DND-41 (cell line): ENCODE data around the gene MYOM1.

Experiments used
- ATAC-seq: fragments of 200-7000 bp; cut with Tn5 transposase; 3 replicates; pipeline ENCODE4 v1.9.1; 2021; ENCODE audit warnings: low read depth; ENCODE audit not compliant: insufficient read depth
- DNase-seq: peaks from one replicate; pipeline ENCODE4 v3.0.0-alpha.2; 2020
- H2AFZ ChIP-seq: 2 replicates; pipeline ENCODE4 v1.6.0; 2012; ENCODE audit warnings: low read depth, low read length
- H3K27ac ChIP-seq: 2 replicates; pipeline ENCODE4 v1.5.1; 2012; ENCODE audit warnings: low read length, inconsistent platforms
- H3K27me3 ChIP-seq: fragments of 200-600 bp; sonication (generic); 2 replicates; pipeline ENCODE4 v1.6.0; 2012; ENCODE audit warnings: low read length, mild to moderate bottlenecking, inconsistent platforms; ENCODE audit not compliant: insufficient read depth, poor library complexity
- H3K36me3 ChIP-seq: 2 replicates; pipeline ENCODE4 v1.5.1; 2012; ENCODE audit warnings: low read length, inconsistent platforms; ENCODE audit not compliant: insufficient read depth
- H3K4me1 ChIP-seq: 2 replicates; pipeline ENCODE4 v1.5.1; 2012; ENCODE audit warnings: mild to moderate bottlenecking, low read length; ENCODE audit not compliant: insufficient read depth
- H3K4me2 ChIP-seq: 2 replicates; pipeline ENCODE4 v1.6.0; 2012; ENCODE audit warnings: mild to moderate bottlenecking, moderate library complexity, low read length, inconsistent platforms; ENCODE audit not compliant: insufficient read depth
- H3K4me3 ChIP-seq, 2 experiments: fragments of 200-600 bp in 1 of 2; shearing (Covaris generic) in 1 of 2; 2 replicates each; pipeline ENCODE4 v1.5.1; 2012 to 2016; ENCODE audit warnings: inconsistent platforms in 2 of 2, low read length in 2 of 2, mild to moderate bottlenecking in 2 of 2, low read depth in 1 of 2, moderate library complexity in 1 of 2
- H3K79me2 ChIP-seq: 2 replicates; pipeline ENCODE4 v1.6.0; 2012; ENCODE audit warnings: low read length, inconsistent platforms; ENCODE audit not compliant: insufficient read depth
- H3K9ac ChIP-seq: 2 replicates; pipeline ENCODE4 v1.6.0; 2012; ENCODE audit warnings: low read depth, mild to moderate bottlenecking, inconsistent platforms, low read length, moderate library complexity
- H3K9me3 ChIP-seq: 2 replicates; pipeline ENCODE4 v1.5.1; 2012; ENCODE audit warnings: low read length, moderate library complexity, mild to moderate bottlenecking, inconsistent platforms; ENCODE audit not compliant: insufficient read depth, severe bottlenecking
- H4K20me1 ChIP-seq: 2 replicates; pipeline ENCODE4 v1.6.0; 2012; ENCODE audit warnings: low read length; ENCODE audit not compliant: insufficient read depth
- EZH2 ChIP-seq: IDR thresholded peaks from 3 replicates; pipeline ENCODE4 v1.6.1; 2012; ENCODE audit warnings: borderline replicate concordance, low read depth, mild to moderate bottlenecking, moderate library complexity, low read length, inconsistent platforms; ENCODE audit not compliant: severe bottlenecking
- TF ChIP-seq, protein P1 (sequence below): IDR thresholded peaks from 2 replicates; pipeline ENCODE4 v1.5.1; 2012; ENCODE audit warnings: borderline replicate concordance, low read length, moderate library complexity, mild to moderate bottlenecking; ENCODE audit not compliant: poor library complexity, severe bottlenecking; ENCODE audit errors: extremely low read depth

Gene MYOM1

DNA sequence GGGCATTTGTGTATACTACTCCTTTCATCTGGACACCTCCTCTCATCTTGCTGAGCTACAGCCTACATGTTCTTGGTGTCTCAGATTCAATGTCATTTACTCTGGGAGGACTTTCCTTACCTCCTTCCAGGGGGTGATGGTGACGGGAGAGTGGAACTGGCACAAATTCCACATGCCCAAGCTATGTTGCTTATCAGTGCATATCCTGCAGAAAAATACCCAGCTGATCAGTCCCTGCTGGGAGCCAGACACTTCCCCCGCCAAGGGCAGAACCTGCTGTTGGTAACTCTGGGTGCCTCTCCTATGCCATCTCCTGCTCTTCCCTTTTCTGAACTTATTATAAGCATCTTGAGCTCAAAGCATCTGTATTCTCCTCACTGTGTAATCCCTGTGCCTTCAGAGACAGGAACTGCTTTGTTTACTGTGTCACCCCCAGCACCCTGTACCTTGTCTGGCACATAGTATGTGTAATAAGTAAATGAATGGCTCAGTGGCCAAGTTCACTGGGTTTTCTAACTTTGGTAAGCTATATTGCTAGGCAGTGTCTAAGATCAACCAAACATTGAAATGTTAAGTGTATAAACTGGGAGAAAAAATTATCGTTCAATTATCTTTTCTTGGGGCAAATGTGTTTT, 119.2 kb downstream of the MYOM1 start:
- H3K9me3 ChIP-seq = no peaks in the 10 kb centered on the region
- H3K27ac ChIP-seq = no peak overlapping the region
- no peaks in the 10 kb centered on the region for H3K36me3 ChIP-seq
- no peak overlapping the region for H2AFZ ChIP-seq
- H3K4me2 ChIP-seq = no peak overlapping the region
- H3K4me1 ChIP-seq = peaks cover 18% of the 10 kb centered on the region
- DNase-seq (no peak), ATAC-seq (no peak)
- H3K27me3 ChIP-seq = no peaks in the 10 kb centered on the region
- H3K4me3 ChIP-seq = no peak overlapping the region
- H3K9ac ChIP-seq = no peak overlapping the region
- TF ChIP-seq, protein P1, sequence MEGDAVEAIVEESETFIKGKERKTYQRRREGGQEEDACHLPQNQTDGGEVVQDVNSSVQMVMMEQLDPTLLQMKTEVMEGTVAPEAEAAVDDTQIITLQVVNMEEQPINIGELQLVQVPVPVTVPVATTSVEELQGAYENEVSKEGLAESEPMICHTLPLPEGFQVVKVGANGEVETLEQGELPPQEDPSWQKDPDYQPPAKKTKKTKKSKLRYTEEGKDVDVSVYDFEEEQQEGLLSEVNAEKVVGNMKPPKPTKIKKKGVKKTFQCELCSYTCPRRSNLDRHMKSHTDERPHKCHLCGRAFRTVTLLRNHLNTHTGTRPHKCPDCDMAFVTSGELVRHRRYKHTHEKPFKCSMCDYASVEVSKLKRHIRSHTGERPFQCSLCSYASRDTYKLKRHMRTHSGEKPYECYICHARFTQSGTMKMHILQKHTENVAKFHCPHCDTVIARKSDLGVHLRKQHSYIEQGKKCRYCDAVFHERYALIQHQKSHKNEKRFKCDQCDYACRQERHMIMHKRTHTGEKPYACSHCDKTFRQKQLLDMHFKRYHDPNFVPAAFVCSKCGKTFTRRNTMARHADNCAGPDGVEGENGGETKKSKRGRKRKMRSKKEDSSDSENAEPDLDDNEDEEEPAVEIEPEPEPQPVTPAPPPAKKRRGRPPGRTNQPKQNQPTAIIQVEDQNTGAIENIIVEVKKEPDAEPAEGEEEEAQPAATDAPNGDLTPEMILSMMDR = no peak
- TF ChIP-seq EZH2 = no peak
- H4K20me1 ChIP-seq = no peaks in the 10 kb centered on the region
- no peaks in the 10 kb centered on the region for H3K79me2 ChIP-seq

GRCh38 chr18:3099327-3099726, 120.4 kb downstream of the MYOM1 start:
- Histone ChIP-seq H3K4me1 (peaks cover 18% of the 10 kb centered on the region), H3K27me3 (no peaks in the 10 kb centered on the region), H2AFZ (no peak overlapping the region), H3K27ac (no peak overlapping the region), H3K36me3 (no peaks in the 10 kb centered on the region), H4K20me1 (no peaks in the 10 kb centered on the region), H3K9ac (no peak overlapping the region), H3K4me2 (no peak overlapping the region), H3K4me3 (no peak overlapping the region), H3K79me2 (no peaks in the 10 kb centered on the region), H3K9me3 (no peaks in the 10 kb centered on the region)
- DNase-seq (no peak), ATAC-seq (no peak)
- TF ChIP-seq, protein P1 = no peak
- no peak for TF ChIP-seq EZH2

DNA sequence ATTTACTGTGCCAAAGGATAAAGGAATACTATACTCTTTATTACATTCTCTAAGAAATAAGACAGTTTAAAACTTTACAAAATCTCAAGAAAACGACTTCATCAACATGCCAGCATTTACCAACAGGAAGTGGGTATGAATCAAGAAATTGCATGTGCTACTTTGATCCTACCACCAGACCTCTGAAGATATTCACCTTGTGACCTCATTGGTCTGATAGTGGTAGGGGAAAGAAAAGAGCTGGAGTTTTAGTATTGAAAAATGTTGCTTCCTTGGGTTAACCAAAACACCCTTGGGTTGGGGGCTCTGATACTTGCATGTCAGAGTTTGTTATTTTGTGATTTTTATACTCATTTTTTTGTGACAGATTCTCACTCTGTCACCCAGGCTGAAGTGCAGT, 122.7 kb downstream of the MYOM1 start:
- H3K27ac ChIP-seq = no peak overlapping the region

More for the DNA sequence above, 122.7 kb downstream of the MYOM1 start:
- peak overlapping the region; percentile 41 for H3K4me2 ChIP-seq
- H3K27me3 ChIP-seq = no peaks in the 10 kb centered on the region
- no peak overlapping the region for H2AFZ ChIP-seq
- TF ChIP-seq, protein P1 = no peak
- TF ChIP-seq EZH2 = no peak
- no peak overlapping the region for H3K9ac ChIP-seq
- ATAC-seq (peak; percentile 97), DNase-seq (peak; percentile 29)
- no peaks in the 10 kb centered on the region for H3K9me3 ChIP-seq
- no peaks in the 10 kb centered on the region for H3K79me2 ChIP-seq
- peaks cover 18% of the 10 kb centered on the region for H3K4me1 ChIP-seq
- H4K20me1 ChIP-seq = no peaks in the 10 kb centered on the region
- no peaks in the 10 kb centered on the region for H3K36me3 ChIP-seq
- no peak overlapping the region for H3K4me3 ChIP-seq
